ENCODE measurements around the gene SLC22A1. TPM values are rescaled to one million over a fixed set of nuclear protein-coding genes. Genes with fewer than 3 reads are reported as not detected.
"Not testable (repeated sequence)": the region's sequence is repeated elsewhere in the genome, so short reads cannot be mapped to it uniquely, and the experiment has no call there.

SLC22A1 gene
- total RNA-seq, 2 donors from 2014 or later, result 1.5 to 3.1 TPM

- ATAC-seq (peak; percentile 88), DNase-seq (peak; percentile 28 to 50)
- intact Hi-C loops (cut with DNase I, micrococcal nuclease), result not testable (repeated sequence)
These were observed 31.0 kb upstream of the SLC22A1 start for GRCh38 chr6:160090442-160091239.

DNA sequence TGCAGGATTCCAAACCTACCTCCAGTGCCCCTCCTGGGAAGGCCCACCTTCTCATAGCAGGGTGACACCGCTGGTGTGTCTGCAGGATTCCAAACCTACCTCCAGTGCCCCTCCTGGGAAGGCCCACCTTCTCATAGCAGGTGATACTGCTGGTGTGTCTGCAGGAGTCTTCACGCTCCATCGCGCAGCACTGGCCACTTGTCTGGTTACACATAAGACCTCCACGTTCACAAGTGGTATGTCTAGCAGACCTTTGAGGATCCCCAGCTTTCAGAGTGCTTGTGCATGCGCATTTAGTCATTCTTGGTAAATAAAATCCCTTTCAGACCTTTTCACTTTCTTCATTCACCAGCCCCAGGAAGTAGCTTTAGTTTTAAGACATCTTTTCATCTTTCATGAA lies 29.4 kb upstream of the SLC22A1 start:
- DNase-seq; ATAC-seq; intact Hi-C loops (cut with DNase I, micrococcal nuclease): not testable (repeated sequence)

- no peak for DNase-seq
- no peak for ATAC-seq
- intact Hi-C loops (cut with DNase I, micrococcal nuclease), result no loop called here
These were observed 29.0 kb upstream of the SLC22A1 start for GRCh38 chr6:160092602-160093001.

DNA sequence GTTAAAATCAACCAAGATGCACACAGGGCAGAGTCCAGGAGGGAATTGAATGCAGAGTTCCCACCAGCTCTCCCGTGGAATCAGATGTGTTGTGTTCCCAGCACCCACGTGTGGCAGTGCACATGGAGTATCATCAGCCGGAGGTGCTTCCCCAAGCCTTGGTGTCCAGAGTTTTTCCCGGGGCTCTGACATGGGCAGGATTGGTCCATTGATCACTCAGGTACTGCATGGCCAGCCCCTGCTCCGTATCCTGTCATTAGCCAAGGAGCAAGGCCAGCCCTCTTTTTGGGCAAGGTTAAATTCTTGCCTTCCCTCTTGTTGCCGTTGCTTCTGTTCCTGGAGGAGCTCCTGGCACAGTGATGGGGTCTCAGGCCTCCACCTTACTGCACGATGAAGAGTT lies 28.6 kb upstream of the SLC22A1 start:
- intact Hi-C loops (cut with DNase I, micrococcal nuclease), result no loop called here
- DNase-seq (no peak), ATAC-seq (no peak)

DNA sequence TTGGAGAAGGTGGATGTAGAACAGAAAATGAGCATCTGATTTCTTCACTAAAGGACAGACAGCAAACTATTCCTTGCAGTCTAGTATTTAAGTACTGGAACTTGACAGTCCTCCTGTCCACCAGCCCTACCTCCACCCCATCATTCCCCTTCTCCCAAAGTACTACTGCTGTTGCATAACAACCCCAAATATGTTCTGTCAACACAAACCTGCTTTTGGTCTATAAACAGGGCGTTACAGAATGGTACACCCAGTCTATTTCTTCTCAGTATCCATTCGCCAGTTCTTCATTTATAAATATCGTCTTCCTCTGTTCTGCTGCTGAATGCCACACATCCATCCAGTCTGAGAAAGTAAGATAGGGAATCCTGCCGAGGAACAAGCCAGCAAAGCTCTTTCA lies 27.7 kb upstream of the SLC22A1 start:
- no peak for DNase-seq
- intact Hi-C loops (cut with DNase I, micrococcal nuclease), result no loop called here
- ATAC-seq, result no peak

DNA sequence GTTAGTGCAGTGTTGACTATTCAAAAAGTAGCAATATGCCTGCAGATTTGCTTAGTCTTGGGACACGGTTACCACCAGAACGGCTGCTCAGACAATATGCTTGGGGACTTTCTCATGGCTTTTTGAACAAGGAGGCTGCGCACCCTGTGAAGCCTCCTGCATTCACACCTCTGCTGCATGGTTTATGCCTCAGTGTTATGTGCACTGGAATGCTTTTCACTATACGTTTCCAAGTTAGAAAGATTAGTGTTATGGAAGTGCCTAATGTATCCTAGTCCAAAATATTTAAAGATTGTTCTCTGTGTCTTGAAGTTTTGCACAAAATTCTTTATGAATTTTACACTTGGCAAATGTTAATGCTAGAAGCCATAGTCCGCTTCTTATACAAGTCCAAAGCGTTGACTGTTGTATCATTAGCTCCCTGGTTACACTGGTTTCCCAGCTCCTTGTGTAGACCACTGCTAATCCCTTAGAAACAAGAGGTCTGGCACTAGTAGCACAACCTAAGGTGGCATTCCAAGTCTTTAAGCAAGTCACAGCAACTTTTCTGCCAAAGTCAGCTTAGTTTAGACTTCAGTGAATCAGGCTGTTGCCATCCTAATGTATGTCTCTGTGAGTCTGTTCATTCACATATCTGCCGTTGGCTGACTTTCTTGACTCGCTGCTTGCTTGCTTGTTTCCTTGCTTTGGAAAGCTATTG lies 26.3 kb upstream of the SLC22A1 start:
- DNase-seq, result no peak
- intact Hi-C loops (cut with DNase I, micrococcal nuclease), result no loop called here
- ATAC-seq, result no peak

DNA sequence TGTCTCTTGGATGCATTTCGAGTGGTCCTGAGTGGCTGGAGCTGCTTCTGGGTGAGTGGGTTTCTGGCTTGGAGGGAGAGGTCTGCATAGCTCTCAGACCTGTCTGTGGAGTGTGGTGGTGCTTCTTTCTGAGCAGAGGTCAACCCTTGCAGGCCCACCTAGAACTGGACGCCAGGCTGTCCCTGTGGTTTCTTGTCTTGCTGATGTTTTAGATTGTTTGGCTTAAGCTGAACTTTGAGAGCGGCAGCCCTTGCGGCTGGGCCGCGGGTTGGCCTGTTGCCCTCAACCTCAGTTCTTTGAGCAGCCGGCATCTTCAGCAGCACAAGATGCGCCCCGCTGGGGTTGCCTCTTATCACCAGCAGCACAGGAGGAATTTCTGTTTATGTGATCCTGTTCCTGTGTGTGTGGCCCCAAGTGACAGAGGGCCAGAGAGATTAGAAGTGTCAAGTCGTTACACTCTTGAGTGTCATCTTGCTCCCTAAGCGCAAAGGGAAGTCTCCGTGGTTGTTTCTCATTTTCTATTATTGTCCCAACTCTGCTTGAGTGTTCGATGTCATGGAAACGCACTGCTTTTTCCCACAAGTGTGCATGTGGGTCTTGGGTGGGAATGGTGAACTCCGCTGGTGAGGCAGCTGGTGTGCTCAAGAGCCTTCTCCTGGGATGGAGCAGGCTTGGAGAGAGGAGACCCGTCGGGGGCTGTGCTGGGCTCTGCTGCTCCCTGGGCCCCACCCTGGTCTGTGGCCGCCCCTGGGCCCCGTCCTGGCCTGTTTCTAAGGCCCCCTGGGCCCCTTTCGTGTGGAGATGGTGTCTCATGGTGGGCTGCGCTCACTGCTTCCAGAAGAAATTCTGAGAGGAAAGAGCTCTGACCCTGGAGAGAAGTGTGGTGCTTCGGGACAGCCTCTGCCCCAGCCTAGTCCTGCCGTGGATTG lies 20.1 kb upstream of the SLC22A1 start:
- DNase-seq (no peak), ATAC-seq (no peak)
- intact Hi-C loops (cut with DNase I, micrococcal nuclease), result no loop called here

- no peak for DNase-seq
- ATAC-seq, result no peak
- intact Hi-C loops (cut with DNase I, micrococcal nuclease), result no loop called here
These were observed 19.2 kb upstream of the SLC22A1 start for GRCh38 chr6:160102399-160102798.

GRCh38 chr6:160102956-160103824 lies 18.4 kb upstream of the SLC22A1 start:
- ATAC-seq (peak; percentile 77), DNase-seq (peak in 1 of 2 donors; percentile 46)
- intact Hi-C loops (cut with DNase I, micrococcal nuclease), result no loop called here

- DNase-seq (no peak), ATAC-seq (no peak)
- intact Hi-C loops (cut with DNase I, micrococcal nuclease), result no loop called here
These were observed 17.9 kb upstream of the SLC22A1 start for GRCh38 chr6:160103825-160104100.

- intact Hi-C loops (cut with DNase I, micrococcal nuclease), result no loop called here
- DNase-seq (no peak), ATAC-seq (no peak)
These were observed 16.6 kb upstream of the SLC22A1 start for GRCh38 chr6:160104821-160105517.

GRCh38 chr6:160106010-160106409 lies 15.6 kb upstream of the SLC22A1 start:
- no peak for DNase-seq
- no peak for ATAC-seq
- intact Hi-C loops (cut with DNase I, micrococcal nuclease), result no loop called here

DNA sequence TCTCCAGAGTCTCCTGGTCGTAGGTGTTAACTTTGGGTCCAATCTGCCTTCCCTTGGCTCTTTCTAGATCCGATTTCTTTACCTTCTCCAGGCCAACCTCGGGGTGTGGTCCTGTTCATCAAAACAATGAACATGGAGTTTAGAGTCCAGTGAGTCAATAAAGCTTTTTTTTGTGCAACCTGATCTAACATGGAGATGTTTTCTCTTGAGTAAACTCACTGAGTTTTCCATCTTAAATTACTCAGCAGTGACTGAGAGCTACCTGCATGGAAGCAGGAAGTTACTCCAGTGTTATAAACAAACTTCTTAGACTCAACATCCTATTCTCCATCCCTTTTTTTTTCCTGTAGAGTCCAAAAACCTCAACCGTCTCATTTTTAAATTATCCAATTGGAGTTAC lies 14.9 kb upstream of the SLC22A1 start:
- no peak for DNase-seq
- intact Hi-C loops (cut with DNase I, micrococcal nuclease), result no loop called here
- ATAC-seq, result peak; percentile 17

- intact Hi-C loops (cut with DNase I, micrococcal nuclease), result no loop called here
- ATAC-seq (no peak), DNase-seq (no peak)
These were observed 13.5 kb upstream of the SLC22A1 start for GRCh38 chr6:160108077-160108476.

DNA sequence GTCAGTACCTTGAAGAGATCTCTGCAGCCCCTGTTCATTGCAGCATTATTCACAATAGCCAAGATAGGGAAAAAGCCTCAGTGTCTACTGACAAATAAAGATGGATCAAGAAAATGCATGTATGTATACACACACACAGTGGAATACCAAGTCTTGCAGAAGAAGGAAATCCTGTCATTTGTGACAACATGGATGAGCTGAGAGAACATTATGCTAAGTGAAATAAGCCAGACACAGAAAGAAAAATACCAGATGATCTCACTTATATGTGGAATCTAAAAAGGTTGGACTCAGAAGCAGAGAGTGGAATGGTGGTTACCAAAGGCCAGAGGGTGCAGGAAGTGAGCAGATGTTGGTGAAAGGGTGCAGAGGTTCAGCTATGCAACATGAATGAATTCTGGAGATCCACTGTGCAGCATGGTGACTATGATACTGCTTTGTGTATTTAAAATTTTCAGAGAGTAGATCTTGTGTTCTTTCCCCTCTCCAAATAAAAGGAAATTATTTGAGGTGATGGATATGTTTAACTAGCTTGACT lies 11.0 kb upstream of the SLC22A1 start:
- no peak for ATAC-seq

GRCh38 chr6:160111806-160112205 lies 9.8 kb upstream of the SLC22A1 start:
- no peak for DNase-seq
- ATAC-seq, result no peak
- intact Hi-C loops (cut with DNase I, micrococcal nuclease), result no loop called here

More for the DNA sequence above, 11.0 kb upstream of the SLC22A1 start:
- DNase-seq, result no peak
- intact Hi-C loops (cut with DNase I, micrococcal nuclease), result no loop called here

- intact Hi-C loops (cut with DNase I, micrococcal nuclease), result no loop called here
- no peak for DNase-seq
- peak; percentile 14 for ATAC-seq
These were observed 8.9 kb upstream of the SLC22A1 start for GRCh38 chr6:160112628-160113299.
